ENCODE measurements around the gene PRKAG2.

Gene PRKAG2

DNA sequence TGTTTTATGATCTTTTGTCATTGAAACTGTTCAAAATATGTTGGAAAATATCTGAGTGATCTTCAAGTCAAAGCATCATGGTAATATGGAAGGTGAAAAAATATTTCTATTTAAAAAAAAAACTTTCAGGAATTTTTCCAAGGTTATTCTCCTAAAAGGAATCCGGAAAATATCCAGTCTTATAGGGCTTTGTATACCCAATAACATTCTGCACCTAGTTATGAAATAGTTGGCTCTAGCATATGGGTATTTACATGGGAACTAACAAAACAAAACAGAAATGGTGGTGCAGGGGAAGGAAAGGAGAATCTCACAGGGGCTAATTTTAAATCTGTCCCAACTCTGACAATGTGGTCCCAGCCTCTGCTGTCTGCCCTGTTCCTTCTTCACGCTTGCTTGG lies 190.1 kb downstream of the PRKAG2 start:
- no peaks in the 10 kb centered on the region for H3K9me3 ChIP-seq (ENCODE audit: control insufficient read depth in 1 of 2, low read length in 2 of 2)
- H3K36me3 ChIP-seq (ENCODE audit: control insufficient read depth in 1 of 2, insufficient read depth in 2 of 2, low read length in 2 of 2) = no peaks in the 10 kb centered on the region
- H3K27me3 ChIP-seq (ENCODE audit: control insufficient read depth in 1 of 2, insufficient read depth in 2 of 2, low read length in 2 of 2) = no peaks in the 10 kb centered on the region
- H3K9ac ChIP-seq (ENCODE audit: low read depth in 1 of 2, low read length in 2 of 2) = no peak overlapping the region
- no peak overlapping the region for H3K27ac ChIP-seq (ENCODE audit: low read depth, low read length)
- peaks cover 27 to 34% of the 10 kb centered on the region in 2 donors for H3K4me1 ChIP-seq (ENCODE audit: control insufficient read depth in 1 of 2, insufficient read depth in 2 of 2, low read length in 2 of 2)
- H3K4me3 ChIP-seq (ENCODE audit: low read depth in 1 of 2, low read length in 2 of 2) = no peak overlapping the region

DNA sequence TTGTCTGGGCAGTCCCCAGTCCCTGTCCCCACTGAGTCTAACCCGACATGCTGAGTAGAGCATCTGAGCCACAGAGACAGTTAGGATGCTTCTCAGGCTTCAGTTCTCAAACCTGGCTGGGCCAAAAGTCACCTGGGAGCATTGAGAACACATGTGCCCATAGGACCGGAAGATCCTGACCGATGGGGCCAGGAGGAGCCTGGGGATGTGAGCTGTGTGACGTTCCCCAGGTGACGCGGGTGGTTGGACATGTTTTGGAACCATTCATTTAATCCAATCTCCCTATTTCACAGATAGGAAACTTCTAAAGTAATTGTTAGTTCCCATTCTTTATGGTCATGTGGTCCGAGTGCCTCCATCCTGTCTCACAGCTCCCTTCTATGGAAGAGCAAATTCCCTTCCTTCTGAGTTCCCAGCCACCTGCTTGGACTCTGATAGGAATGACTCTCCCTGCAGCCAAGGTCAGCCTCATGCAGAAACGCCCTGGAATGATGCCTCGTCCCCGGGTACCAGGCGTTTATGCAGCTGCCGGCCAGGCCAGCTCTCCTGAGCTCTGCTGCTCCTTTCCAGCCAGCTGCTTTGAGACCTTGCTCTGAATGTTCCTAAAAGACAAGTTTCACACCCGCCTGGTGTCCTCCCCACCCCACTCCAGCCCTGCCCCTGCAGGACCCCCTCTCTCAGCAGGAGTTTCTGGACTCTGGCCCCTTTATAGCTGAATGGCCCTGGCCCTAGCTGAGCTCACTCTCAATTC lies 190.7 kb downstream of the PRKAG2 start:
- Histone ChIP-seq H3K4me1 (ENCODE audit: control insufficient read depth in 1 of 2, insufficient read depth in 2 of 2, low read length in 2 of 2) (peaks cover 27 to 34% of the 10 kb centered on the region in 2 donors), H3K27me3 (ENCODE audit: control insufficient read depth in 1 of 2, insufficient read depth in 2 of 2, low read length in 2 of 2) (no peaks in the 10 kb centered on the region), H3K27ac (ENCODE audit: low read depth, low read length) (no peak overlapping the region), H3K4me3 (ENCODE audit: low read depth in 1 of 2, low read length in 2 of 2) (no peak overlapping the region), H3K9ac (ENCODE audit: low read depth in 1 of 2, low read length in 2 of 2) (no peak overlapping the region), H3K36me3 (ENCODE audit: control insufficient read depth in 1 of 2, insufficient read depth in 2 of 2, low read length in 2 of 2) (no peaks in the 10 kb centered on the region), H3K9me3 (ENCODE audit: control insufficient read depth in 1 of 2, low read length in 2 of 2) (no peaks in the 10 kb centered on the region)

DNA sequence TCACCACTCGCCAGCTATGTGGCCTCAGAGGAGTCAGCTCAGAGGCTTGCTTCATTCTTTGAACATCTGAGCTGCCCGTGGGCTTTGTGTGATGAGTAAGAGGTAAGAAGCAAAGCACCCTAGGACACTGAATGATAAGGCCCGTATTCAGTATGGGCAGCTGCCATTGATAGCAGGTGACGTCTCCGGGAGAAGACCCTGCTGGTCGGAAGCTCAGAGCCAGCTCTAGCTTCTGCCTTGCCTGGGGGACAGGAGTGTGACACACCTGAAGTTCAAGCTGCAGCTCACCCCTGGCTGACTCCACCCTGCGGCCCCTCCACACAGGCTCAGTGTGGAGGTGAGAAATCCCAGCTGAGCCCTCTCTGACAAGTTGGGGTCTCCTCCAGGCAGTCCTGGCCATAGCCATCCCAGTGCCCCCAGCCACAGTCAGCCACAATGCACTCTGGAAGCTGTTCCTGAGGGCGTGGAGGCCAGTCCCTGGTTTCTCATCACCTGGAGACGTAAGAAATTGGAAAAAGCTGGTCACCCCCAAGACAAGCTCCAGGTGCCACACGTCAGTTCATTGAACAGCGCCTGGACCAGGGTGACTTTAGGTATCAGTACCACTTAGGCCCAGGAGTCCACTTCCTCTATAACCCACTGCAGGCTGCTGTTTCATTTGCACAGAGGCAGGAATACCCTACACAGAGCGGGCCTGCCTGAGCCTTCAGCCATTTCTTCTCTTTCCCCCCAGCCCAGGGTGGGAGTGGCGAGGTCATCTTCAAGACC lies 192.3 kb downstream of the PRKAG2 start:
- Histone ChIP-seq H3K4me1 (ENCODE audit: control insufficient read depth in 1 of 2, insufficient read depth in 2 of 2, low read length in 2 of 2) (peaks cover 20 to 36% of the 10 kb centered on the region in 2 donors), H3K9ac (ENCODE audit: low read depth in 1 of 2, low read length in 2 of 2) (no peak overlapping the region), H3K27me3 (ENCODE audit: control insufficient read depth in 1 of 2, insufficient read depth in 2 of 2, low read length in 2 of 2) (no peaks in the 10 kb centered on the region), H3K27ac (ENCODE audit: low read depth, low read length) (no peak overlapping the region), H3K4me3 (ENCODE audit: low read depth in 1 of 2, low read length in 2 of 2) (no peak overlapping the region), H3K36me3 (ENCODE audit: control insufficient read depth in 1 of 2, insufficient read depth in 2 of 2, low read length in 2 of 2) (no peaks in the 10 kb centered on the region), H3K9me3 (ENCODE audit: control insufficient read depth in 1 of 2, low read length in 2 of 2) (no peaks in the 10 kb centered on the region)

DNA sequence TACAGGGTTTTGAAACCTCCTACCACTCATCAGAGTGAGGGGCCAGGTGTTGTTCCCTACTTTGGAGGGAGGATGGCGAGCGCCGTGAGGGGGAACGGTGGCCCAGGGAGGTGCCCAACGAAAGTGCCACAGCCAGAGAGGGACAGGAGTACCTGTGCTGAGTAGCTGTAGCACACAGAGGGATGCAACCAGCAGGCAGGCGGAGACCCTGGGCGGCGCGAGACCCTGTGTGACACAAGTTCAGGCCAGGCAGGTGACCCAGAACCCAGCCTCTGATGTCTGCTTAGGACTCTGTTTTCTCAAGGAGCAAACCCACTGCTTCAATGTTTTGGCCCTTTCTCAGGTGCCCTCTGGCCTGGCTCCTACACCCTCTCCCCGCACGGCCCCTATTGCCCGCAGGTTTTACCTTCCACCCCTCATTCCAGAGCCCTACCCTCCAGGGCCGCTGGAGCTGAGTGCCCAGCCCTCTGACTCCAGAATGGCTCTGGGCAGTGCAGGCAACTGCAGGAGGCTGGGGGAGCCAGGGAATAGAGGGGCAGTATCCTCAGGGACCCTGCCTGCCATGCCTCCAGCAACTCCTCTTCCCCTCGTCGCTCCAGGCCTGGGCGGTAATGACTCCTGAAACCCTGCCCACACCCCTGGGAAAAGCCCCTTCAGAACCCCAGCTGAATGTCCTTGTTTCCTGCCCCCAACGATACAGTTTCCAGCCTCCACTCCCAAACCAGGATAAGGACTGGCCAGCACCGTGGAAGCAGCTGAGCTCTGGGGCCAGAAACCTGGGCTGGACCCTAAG lies 193.1 kb downstream of the PRKAG2 start:
- Histone ChIP-seq H3K9me3 (ENCODE audit: control insufficient read depth in 1 of 2, low read length in 2 of 2) (no peaks in the 10 kb centered on the region), H3K27me3 (ENCODE audit: control insufficient read depth in 1 of 2, insufficient read depth in 2 of 2, low read length in 2 of 2) (no peaks in the 10 kb centered on the region), H3K4me1 (ENCODE audit: control insufficient read depth in 1 of 2, insufficient read depth in 2 of 2, low read length in 2 of 2) (peaks cover 19 to 31% of the 10 kb centered on the region in 2 donors), H3K27ac (ENCODE audit: low read depth, low read length) (no peak overlapping the region), H3K9ac (ENCODE audit: low read depth in 1 of 2, low read length in 2 of 2) (no peak overlapping the region), H3K4me3 (ENCODE audit: low read depth in 1 of 2, low read length in 2 of 2) (no peak overlapping the region), H3K36me3 (ENCODE audit: control insufficient read depth in 1 of 2, insufficient read depth in 2 of 2, low read length in 2 of 2) (no peaks in the 10 kb centered on the region)

DNA sequence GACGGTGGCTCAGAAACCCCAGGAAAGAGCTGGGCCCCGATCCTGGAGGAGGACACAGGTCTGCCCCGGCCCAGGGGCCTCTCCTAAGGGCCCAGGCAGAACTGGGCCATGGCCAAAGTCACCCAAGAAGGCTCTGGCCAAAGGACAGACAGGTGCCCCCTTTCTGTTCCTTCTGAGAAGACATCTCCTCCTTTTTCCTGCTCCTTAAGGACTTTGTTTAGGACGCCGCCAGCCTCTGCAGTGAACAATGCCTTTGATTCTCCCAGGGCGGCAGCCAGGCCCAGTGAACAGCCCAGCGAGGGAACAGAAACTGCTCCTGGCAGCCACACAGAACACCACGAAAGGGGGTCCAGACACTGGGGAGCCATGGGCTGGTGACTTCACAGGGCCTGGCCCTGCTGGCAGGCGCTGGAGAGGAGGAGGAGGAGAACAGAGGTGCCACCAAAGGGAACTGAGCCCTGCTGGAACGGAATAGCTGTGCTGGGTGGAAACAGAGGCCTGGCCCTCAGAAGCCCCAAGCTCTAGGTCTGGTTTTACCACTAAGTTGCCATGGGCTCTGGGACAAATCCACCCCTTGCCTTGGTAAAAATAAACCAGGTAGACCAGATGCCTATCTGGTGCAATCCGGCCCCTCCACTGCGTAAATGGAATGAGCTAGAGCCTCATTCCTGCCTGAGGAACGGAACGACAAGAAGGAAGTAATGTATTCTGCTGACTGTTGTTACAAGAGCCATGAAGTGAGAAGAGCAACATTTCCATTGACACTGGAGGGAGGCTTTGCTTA lies 193.9 kb downstream of the PRKAG2 start:
- H3K4me3 ChIP-seq (ENCODE audit: low read depth in 1 of 2, low read length in 2 of 2) = no peak overlapping the region
- H3K36me3 ChIP-seq (ENCODE audit: control insufficient read depth in 1 of 2, insufficient read depth in 2 of 2, low read length in 2 of 2) = no peaks in the 10 kb centered on the region
- peaks cover 11 to 23% of the 10 kb centered on the region in 2 donors for H3K4me1 ChIP-seq (ENCODE audit: control insufficient read depth in 1 of 2, insufficient read depth in 2 of 2, low read length in 2 of 2)
- no peak overlapping the region for H3K9ac ChIP-seq (ENCODE audit: low read depth in 1 of 2, low read length in 2 of 2)
- H3K9me3 ChIP-seq (ENCODE audit: control insufficient read depth in 1 of 2, low read length in 2 of 2) = no peaks in the 10 kb centered on the region
- no peak overlapping the region for H3K27ac ChIP-seq (ENCODE audit: low read depth, low read length)
- H3K27me3 ChIP-seq (ENCODE audit: control insufficient read depth in 1 of 2, insufficient read depth in 2 of 2, low read length in 2 of 2) = no peaks in the 10 kb centered on the region

DNA sequence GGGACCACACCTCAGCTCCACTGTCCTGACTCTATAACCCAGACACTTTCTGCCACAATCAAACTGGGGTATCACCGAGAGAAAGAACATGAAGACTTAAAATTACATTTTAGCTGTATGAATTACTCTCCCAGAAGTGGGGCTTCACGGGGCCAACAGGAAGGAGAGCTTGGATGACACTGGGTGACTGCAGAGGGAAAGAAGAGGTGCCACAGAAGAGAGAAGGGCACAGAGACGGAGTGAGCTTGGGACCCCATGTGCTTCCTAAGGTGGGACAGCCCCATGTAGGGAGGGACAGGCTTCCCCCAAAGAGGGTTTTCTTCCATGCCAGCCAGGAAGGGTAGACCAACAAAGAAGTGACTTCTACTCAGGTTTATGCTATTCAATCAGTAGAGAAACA lies 195.2 kb downstream of the PRKAG2 start:
- Histone ChIP-seq H3K9ac (ENCODE audit: low read depth in 1 of 2, low read length in 2 of 2) (no peak overlapping the region), H3K9me3 (ENCODE audit: control insufficient read depth in 1 of 2, low read length in 2 of 2) (no peaks in the 10 kb centered on the region), H3K27me3 (ENCODE audit: control insufficient read depth in 1 of 2, insufficient read depth in 2 of 2, low read length in 2 of 2) (no peaks in the 10 kb centered on the region), H3K36me3 (ENCODE audit: control insufficient read depth in 1 of 2, insufficient read depth in 2 of 2, low read length in 2 of 2) (no peaks in the 10 kb centered on the region), H3K4me3 (ENCODE audit: low read depth in 1 of 2, low read length in 2 of 2) (no peak overlapping the region), H3K27ac (ENCODE audit: low read depth, low read length) (no peak overlapping the region), H3K4me1 (ENCODE audit: control insufficient read depth in 1 of 2, insufficient read depth in 2 of 2, low read length in 2 of 2) (peaks cover 0 to 10% of the 10 kb centered on the region in 2 donors)

DNA sequence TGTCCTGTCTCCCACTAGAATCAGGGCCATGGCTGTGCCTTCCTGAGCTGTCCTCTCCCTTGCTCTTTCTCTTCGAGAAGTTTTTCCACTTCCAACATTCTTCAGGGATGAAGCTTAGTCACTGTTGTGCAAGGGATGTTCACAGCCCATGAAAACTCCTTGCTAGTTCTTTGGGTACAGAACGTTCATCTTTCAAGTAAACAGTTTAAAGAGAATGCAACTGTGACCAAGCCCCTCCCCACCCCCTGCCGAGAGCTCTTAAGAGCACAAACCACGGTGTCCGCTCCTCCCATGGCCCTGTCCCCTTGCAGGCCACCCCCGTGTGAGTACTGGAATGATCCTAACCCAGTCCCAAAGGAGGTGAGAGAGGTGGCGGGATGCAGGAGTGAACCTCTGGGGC lies 196.1 kb downstream of the PRKAG2 start:
- Histone ChIP-seq H3K4me1 (ENCODE audit: control insufficient read depth in 1 of 2, insufficient read depth in 2 of 2, low read length in 2 of 2) (peaks cover 0 to 5% of the 10 kb centered on the region in 2 donors), H3K9me3 (ENCODE audit: control insufficient read depth in 1 of 2, low read length in 2 of 2) (no peaks in the 10 kb centered on the region), H3K36me3 (ENCODE audit: control insufficient read depth in 1 of 2, insufficient read depth in 2 of 2, low read length in 2 of 2) (no peaks in the 10 kb centered on the region), H3K27me3 (ENCODE audit: control insufficient read depth in 1 of 2, insufficient read depth in 2 of 2, low read length in 2 of 2) (no peaks in the 10 kb centered on the region), H3K9ac (ENCODE audit: low read depth in 1 of 2, low read length in 2 of 2) (no peak overlapping the region), H3K4me3 (ENCODE audit: low read depth in 1 of 2, low read length in 2 of 2) (no peak overlapping the region), H3K27ac (ENCODE audit: low read depth, low read length) (peak overlapping the region; percentile 65)

DNA sequence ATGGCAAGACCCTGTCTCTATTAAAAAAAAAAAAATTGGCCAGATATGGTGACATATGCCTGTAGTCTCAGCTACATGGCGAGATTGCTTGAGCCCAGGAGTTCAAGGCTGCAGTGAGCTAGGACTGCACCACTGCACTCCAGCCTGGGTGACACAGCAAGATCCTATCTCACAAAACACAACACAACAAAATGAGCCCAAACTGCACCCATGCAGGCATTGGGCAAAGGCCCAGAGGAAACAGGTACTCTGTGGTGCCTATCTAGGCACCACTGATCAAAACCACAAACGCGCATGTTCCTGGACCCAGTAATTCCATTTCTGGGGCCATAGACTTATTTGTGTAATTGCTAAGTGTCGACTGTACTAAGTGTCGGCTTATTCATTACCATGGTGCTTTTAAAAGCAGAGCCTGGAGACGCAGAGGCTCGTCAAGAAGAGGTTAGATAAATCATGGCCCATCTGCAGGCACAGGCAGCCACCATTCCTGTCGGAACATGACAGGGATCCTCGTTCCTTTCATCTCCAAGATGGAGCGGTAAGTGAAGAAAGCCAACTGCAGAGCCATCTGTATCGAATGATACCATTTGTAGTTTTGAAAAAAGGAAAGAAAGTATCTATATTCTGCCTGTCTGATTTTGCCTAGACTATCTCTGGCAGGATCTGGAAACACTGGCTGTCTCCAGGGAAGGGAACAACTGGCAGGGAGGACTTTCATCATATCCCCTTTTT lies 196.9 kb downstream of the PRKAG2 start:
- H3K9me3 ChIP-seq (ENCODE audit: control insufficient read depth in 1 of 2, low read length in 2 of 2) = no peaks in the 10 kb centered on the region
- H3K27me3 ChIP-seq (ENCODE audit: control insufficient read depth in 1 of 2, insufficient read depth in 2 of 2, low read length in 2 of 2) = no peaks in the 10 kb centered on the region
- H3K27ac ChIP-seq (ENCODE audit: low read depth, low read length) = peak overlapping the region; percentile 65
- no peaks in the 10 kb centered on the region for H3K36me3 ChIP-seq (ENCODE audit: control insufficient read depth in 1 of 2, insufficient read depth in 2 of 2, low read length in 2 of 2)
- H3K4me1 ChIP-seq (ENCODE audit: control insufficient read depth in 1 of 2, insufficient read depth in 2 of 2, low read length in 2 of 2) = peaks cover 0 to 5% of the 10 kb centered on the region in 2 donors
- H3K4me3 ChIP-seq (ENCODE audit: low read depth in 1 of 2, low read length in 2 of 2) = no peak overlapping the region
- H3K9ac ChIP-seq (ENCODE audit: low read depth in 1 of 2, low read length in 2 of 2) = no peak overlapping the region

DNA sequence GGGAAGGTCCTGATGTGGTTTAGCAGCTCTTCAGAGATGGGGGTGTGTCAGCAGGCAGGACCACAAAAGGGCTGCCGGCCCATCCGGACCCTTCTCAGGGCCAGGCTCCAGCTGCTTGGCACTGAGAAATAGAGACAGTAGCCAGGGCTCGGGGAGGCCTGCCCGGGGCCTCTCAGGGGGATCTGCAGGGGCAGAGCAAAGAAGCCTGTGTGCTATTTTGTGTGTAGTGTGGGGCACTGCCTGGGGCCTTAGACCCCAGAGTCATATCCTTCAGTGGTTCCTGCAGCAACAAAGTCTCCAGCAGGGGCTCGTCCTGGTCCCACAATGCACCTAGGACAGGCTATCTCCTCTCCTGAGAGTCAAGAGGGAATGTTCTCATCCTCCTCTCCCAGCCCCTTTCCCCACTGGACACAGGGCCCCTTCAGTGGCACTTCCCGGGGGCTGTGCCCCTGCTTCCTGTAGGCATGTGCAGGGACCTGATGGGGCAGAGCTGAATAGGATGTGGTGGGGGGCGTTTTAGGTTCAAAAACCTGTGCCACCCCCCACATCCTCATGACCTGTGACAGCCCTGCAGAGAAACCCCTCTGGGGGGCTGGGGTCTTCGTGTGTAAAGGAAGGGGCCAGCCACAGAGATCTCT lies 197.7 kb downstream of the PRKAG2 start:
- no peak overlapping the region for H3K27ac ChIP-seq (ENCODE audit: low read depth, low read length)
- H3K27me3 ChIP-seq (ENCODE audit: control insufficient read depth in 1 of 2, insufficient read depth in 2 of 2, low read length in 2 of 2) = no peaks in the 10 kb centered on the region
- no peak overlapping the region for H3K4me3 ChIP-seq (ENCODE audit: low read depth in 1 of 2, low read length in 2 of 2)
- H3K9me3 ChIP-seq (ENCODE audit: control insufficient read depth in 1 of 2, low read length in 2 of 2) = no peaks in the 10 kb centered on the region
- peaks cover 4 to 9% of the 10 kb centered on the region in 2 donors for H3K4me1 ChIP-seq (ENCODE audit: control insufficient read depth in 1 of 2, insufficient read depth in 2 of 2, low read length in 2 of 2)
- no peak overlapping the region for H3K9ac ChIP-seq (ENCODE audit: low read depth in 1 of 2, low read length in 2 of 2)
- H3K36me3 ChIP-seq (ENCODE audit: control insufficient read depth in 1 of 2, insufficient read depth in 2 of 2, low read length in 2 of 2) = no peaks in the 10 kb centered on the region

All from duodenal mucosa (tissue), 2 donors.